ENCODE data around the gene CPOX. TPM values are rescaled to one million over a fixed set of nuclear protein-coding genes. Genes with fewer than 3 reads are reported as not detected.
A peak's percentile ranks its signal among the peaks of the same experiment; 100 is the strongest.

CPOX gene
- total RNA-seq, 6 donors from 2014 or later = 13.4 to 44.0 (median 23.6) TPM

DNA sequence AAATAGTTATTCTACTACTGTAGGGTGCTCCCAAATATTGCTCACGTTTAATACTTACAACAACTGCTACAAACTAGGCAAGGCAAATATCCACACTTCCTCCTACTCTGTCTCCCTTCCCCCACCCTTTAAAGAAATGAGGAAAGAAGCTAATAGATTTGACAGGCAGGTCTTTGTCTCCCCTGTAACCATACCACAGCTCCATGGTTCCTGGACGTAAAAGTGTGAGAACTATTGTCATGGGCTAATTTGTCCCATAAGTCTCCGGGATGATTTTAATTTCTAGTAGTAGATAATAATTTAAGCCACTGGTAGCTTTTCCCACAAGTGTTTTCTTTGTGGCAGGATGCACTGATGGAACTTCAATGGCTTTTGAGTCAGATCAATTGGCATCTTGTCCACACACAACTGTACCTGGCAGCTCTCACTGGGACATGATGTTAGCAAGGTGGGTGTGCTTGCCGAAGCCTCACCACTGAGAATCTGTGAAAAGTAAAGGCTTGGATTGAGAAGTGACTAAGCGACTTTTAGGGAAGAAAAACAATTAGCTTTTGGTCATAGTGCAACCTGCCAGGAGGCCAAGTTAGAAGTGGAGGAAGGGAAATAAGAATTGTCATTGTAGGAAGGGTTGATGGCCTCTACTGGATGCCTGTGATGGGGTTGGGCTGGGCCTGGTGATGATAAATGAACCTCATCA, 1.4 kb upstream of the CPOX start:
- Histone ChIP-seq H3K4me1 (peaks cover 13 to 20% (median 14%) of the 10 kb centered on the region in 4 donors), H3K27ac (peak overlapping the region in 1 of 4 donors; percentile 70), H3K4me3 (no peak overlapping the region), H3K36me3 (peaks cover 0 to 4% (median 2%) of the 10 kb centered on the region in 4 donors), H3K27me3 (no peaks in the 10 kb centered on the region), H3K9me3 (no peaks in the 10 kb centered on the region)
- ATAC-seq (ENCODE audit: low FRiP score in 2 of 2) (no peak), DNase-seq (no peak)
- WGBS, 2 donors = 73 to 79% methylated on average over 5 of the region's 5 CpGs
- TF ChIP-seq, protein P1, sequence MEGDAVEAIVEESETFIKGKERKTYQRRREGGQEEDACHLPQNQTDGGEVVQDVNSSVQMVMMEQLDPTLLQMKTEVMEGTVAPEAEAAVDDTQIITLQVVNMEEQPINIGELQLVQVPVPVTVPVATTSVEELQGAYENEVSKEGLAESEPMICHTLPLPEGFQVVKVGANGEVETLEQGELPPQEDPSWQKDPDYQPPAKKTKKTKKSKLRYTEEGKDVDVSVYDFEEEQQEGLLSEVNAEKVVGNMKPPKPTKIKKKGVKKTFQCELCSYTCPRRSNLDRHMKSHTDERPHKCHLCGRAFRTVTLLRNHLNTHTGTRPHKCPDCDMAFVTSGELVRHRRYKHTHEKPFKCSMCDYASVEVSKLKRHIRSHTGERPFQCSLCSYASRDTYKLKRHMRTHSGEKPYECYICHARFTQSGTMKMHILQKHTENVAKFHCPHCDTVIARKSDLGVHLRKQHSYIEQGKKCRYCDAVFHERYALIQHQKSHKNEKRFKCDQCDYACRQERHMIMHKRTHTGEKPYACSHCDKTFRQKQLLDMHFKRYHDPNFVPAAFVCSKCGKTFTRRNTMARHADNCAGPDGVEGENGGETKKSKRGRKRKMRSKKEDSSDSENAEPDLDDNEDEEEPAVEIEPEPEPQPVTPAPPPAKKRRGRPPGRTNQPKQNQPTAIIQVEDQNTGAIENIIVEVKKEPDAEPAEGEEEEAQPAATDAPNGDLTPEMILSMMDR (IDR thresholded peaks at IDR 0.05) = no peak
- no peak for TF ChIP-seq POLR2A (IDR thresholded peaks at IDR 0.05)
- no peak for TF ChIP-seq EP300 (IDR thresholded peaks at IDR 0.05)
- TF ChIP-seq POLR2AphosphoS5 (IDR thresholded peaks at IDR 0.05) = no peak

GRCh38 chr3:98592345-98592935, 971 bp downstream of the CPOX start:
- Histone ChIP-seq H3K36me3 (peaks cover 0 to 17% (median 6%) of the 10 kb centered on the region in 4 donors), H3K4me1 (peaks cover 11 to 25% (median 14%) of the 10 kb centered on the region in 4 donors), H3K4me3 (peak overlapping the region; percentile 71 to 98 (median 94)), H3K27ac (peak overlapping the region in 2 of 4 donors; percentile 86 to 92), H3K27me3 (no peaks in the 10 kb centered on the region), H3K9me3 (no peaks in the 10 kb centered on the region)
- 19 to 25% methylated on average over 11 of the region's 11 CpGs for WGBS, 2 donors
- TF ChIP-seq EP300 (IDR thresholded peaks at IDR 0.05) (no peak), POLR2AphosphoS5 (IDR thresholded peaks at IDR 0.05) (no peak), POLR2A (IDR thresholded peaks at IDR 0.05) (no peak)
- TF ChIP-seq, protein P1 (IDR thresholded peaks at IDR 0.05) = no peak
- DNase-seq (no peak), ATAC-seq (ENCODE audit: low FRiP score in 2 of 2) (no peak)

GRCh38 chr3:98589331-98590036, 3.9 kb downstream of the CPOX start:
- Histone ChIP-seq H3K27me3 (no peaks in the 10 kb centered on the region), H3K9me3 (no peaks in the 10 kb centered on the region), H3K36me3 (peaks cover 0 to 36% (median 12%) of the 10 kb centered on the region in 4 donors), H3K4me1 (peaks cover 11 to 25% (median 14%) of the 10 kb centered on the region in 4 donors), H3K27ac (no peak overlapping the region), H3K4me3 (no peak overlapping the region)
- DNase-seq (no peak), ATAC-seq (ENCODE audit: low FRiP score in 2 of 2) (no peak)
- WGBS, 2 donors = 47 to 60% methylated on average over 2 of the region's 2 CpGs
- TF ChIP-seq, protein P1 (IDR thresholded peaks at IDR 0.05) = no peak
- no peak for TF ChIP-seq POLR2A (IDR thresholded peaks at IDR 0.05)
- TF ChIP-seq EP300 (IDR thresholded peaks at IDR 0.05) = no peak
- no peak for TF ChIP-seq POLR2AphosphoS5 (IDR thresholded peaks at IDR 0.05)

GRCh38 chr3:98588065-98588464, 5.3 kb downstream of the CPOX start:
- Histone ChIP-seq H3K4me1 (peaks cover 11 to 25% (median 14%) of the 10 kb centered on the region in 4 donors), H3K36me3 (peaks cover 0 to 40% (median 12%) of the 10 kb centered on the region in 4 donors), H3K4me3 (no peak overlapping the region), H3K27me3 (no peaks in the 10 kb centered on the region), H3K27ac (no peak overlapping the region), H3K9me3 (no peaks in the 10 kb centered on the region)
- ATAC-seq (ENCODE audit: low FRiP score in 2 of 2) (no peak), DNase-seq (no peak)
- TF ChIP-seq POLR2AphosphoS5 (IDR thresholded peaks at IDR 0.05) = no peak
- TF ChIP-seq EP300 (IDR thresholded peaks at IDR 0.05) = no peak
- TF ChIP-seq, protein P1 (IDR thresholded peaks at IDR 0.05) = no peak
- no peak for TF ChIP-seq POLR2A (IDR thresholded peaks at IDR 0.05)
